Endothelial cell of umbilical vein (primary cell): Measurements from ENCODE around the gene MATCAP1.

Experiments used
- POLR2A ChIP-seq: IDR thresholded peaks from 2 replicates; pipeline ENCODE4 v1.6.1; 2012; ENCODE audit warnings: low read depth, mild to moderate bottlenecking, control low read depth, low read length
- TF ChIP-seq, protein P1 (sequence below), 2 donors: IDR thresholded peaks; 1 replicate in 1 of 2; 2 replicates in 1 of 2; pipeline ENCODE4 v1.5.1; 2011; ENCODE audit warnings: low read length in 2 of 2, mild to moderate bottlenecking in 2 of 2, moderate library complexity in 2 of 2, control low read depth in 1 of 2, inconsistent platforms in 1 of 2, low read depth in 1 of 2; ENCODE audit not compliant: insufficient read depth in 1 of 2; ENCODE audit errors: extremely low read depth in 1 of 2

DNA sequence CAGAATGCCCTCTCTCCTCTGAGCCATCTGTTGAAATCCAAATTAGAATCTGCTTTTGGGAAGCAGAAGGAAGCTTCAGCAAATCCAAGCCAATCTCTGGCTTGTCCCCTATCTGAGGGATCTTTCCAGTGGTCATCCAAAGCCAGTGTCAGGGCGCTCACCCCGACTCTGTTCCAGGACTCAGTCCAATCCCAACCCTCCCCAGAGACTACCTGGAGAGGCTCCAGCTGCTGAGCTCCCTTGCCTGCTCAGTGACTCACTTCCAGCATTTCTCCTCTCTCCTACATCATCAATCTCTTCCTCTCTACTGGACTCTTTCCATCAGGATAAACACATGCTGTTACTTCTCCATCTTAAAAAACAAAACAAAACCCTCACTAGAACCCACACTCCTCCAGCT, 2.4 kb downstream of the MATCAP1 start:
- TF ChIP-seq, protein P1, sequence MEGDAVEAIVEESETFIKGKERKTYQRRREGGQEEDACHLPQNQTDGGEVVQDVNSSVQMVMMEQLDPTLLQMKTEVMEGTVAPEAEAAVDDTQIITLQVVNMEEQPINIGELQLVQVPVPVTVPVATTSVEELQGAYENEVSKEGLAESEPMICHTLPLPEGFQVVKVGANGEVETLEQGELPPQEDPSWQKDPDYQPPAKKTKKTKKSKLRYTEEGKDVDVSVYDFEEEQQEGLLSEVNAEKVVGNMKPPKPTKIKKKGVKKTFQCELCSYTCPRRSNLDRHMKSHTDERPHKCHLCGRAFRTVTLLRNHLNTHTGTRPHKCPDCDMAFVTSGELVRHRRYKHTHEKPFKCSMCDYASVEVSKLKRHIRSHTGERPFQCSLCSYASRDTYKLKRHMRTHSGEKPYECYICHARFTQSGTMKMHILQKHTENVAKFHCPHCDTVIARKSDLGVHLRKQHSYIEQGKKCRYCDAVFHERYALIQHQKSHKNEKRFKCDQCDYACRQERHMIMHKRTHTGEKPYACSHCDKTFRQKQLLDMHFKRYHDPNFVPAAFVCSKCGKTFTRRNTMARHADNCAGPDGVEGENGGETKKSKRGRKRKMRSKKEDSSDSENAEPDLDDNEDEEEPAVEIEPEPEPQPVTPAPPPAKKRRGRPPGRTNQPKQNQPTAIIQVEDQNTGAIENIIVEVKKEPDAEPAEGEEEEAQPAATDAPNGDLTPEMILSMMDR (IDR thresholded peaks at IDR 0.05; ENCODE audit: extremely low read depth in 1 of 2, insufficient read depth in 1 of 2, low read depth in 1 of 2, low read length in 2 of 2), result no peak
- TF ChIP-seq POLR2A, result no peak
